Measurements from ENCODE around the gene WDR55.
"Not testable (repeated sequence)": the region's sequence is repeated elsewhere in the genome, so short reads cannot be mapped to it uniquely, and the experiment has no call there.

WDR55 gene

GRCh38 chr5:140658870-140659269, 5.8 kb upstream of the WDR55 start:
- DNase-seq: no peak

- not testable (repeated sequence) for DNase-seq
Observed at GRCh38 chr5:140660371-140660770, 4.3 kb upstream of the WDR55 start.

GRCh38 chr5:140664030-140664358, 710 bp upstream of the WDR55 start:
- DNase-seq: no peak

GRCh38 chr5:140671035-140671434, 6.3 kb downstream of the WDR55 start:
- not testable (repeated sequence) for DNase-seq

GRCh38 chr5:140671472-140672125, 6.9 kb downstream of the WDR55 start:
- DNase-seq: no peak

- DNase-seq: no peak
Observed at GRCh38 chr5:140672455-140673186, 7.9 kb downstream of the WDR55 start.

GRCh38 chr5:140673187-140673976, 8.7 kb downstream of the WDR55 start, which contains the start of gene DND1:
TSS of gene DND1 (minus strand) at chr5:140673576. CDS start at chr5:140673542, 34 bp downstream.
- DNase-seq: no peak

- DNase-seq: no peak
Observed at GRCh38 chr5:140674211-140674610, 9.5 kb downstream of the WDR55 start.

GRCh38 chr5:140674629-140675028, 9.9 kb downstream of the WDR55 start:
- DNase-seq: no peak

- DNase-seq: no peak
Observed at GRCh38 chr5:140677947-140678346, 13.2 kb downstream of the WDR55 start.

- no peak for DNase-seq
Observed at GRCh38 chr5:140678993-140679392, 14.3 kb downstream of the WDR55 start.

GRCh38 chr5:140690376-140690932, 25.8 kb downstream of the WDR55 start:
- DNase-seq: no peak

- DNase-seq: peak; percentile 83 to 85
Observed at GRCh38 chr5:140690941-140691924, 26.5 kb downstream of the WDR55 start, which contains the start of the genes HARS1 and HARS2. TSS of gene HARS1 (minus strand) at chr5:140691370. CDS start at chr5:140691304, 66 bp downstream. TSS of gene HARS2 (plus strand) at chr5:140691455. CDS start at chr5:140691649, 194 bp downstream.

GRCh38 chr5:140694276-140694675, 29.6 kb downstream of the WDR55 start:
- DNase-seq: no peak

GRCh38 chr5:140696891-140697492, 32.3 kb downstream of the WDR55 start:
- no peak for DNase-seq

- peak; percentile 93 to 98 for DNase-seq
Observed at GRCh38 chr5:140700177-140701144, 35.8 kb downstream of the WDR55 start, which contains the start of gene ZMAT2. TSS of gene ZMAT2 (plus strand) at chr5:140700447. CDS start at chr5:140700461, 14 bp downstream.

GRCh38 chr5:140707812-140708211, 43.1 kb downstream of the WDR55 start:
- DNase-seq: no peak

- DNase-seq: not testable (repeated sequence)
Observed at GRCh38 chr5:140708787-140709186, 44.1 kb downstream of the WDR55 start.

GRCh38 chr5:140710899-140711552, 46.3 kb downstream of the WDR55 start:
- DNase-seq: peak; percentile 51 to 72

Measured in hippocampal formation (tissue), 2 donors.